A673 (cell line): Measurements from ENCODE around the gene MICOS13.

ENCODE experiments used
- EZH2 ChIP-seq: fragments of 200-600 bp; sonication (generic); IDR thresholded peaks from 2 replicates; pipeline ENCODE4 v1.6.1; 2017; ENCODE audit warnings: borderline replicate concordance, low read depth, mild to moderate bottlenecking, mixed read lengths, antibody characterized with exemption, low read length; ENCODE audit not compliant: poor library complexity, severe bottlenecking
- TF ChIP-seq, protein P1 (sequence below): fragments of 300-800, 200-600 bp; sonication (generic); conservative IDR thresholded peaks from 2 replicates; pipeline ENCODE4 v1.5.1; 2017; ENCODE audit warnings: low read depth, mild to moderate bottlenecking, antibody characterized with exemption, low read length, moderate library complexity, mixed read lengths

DNA sequence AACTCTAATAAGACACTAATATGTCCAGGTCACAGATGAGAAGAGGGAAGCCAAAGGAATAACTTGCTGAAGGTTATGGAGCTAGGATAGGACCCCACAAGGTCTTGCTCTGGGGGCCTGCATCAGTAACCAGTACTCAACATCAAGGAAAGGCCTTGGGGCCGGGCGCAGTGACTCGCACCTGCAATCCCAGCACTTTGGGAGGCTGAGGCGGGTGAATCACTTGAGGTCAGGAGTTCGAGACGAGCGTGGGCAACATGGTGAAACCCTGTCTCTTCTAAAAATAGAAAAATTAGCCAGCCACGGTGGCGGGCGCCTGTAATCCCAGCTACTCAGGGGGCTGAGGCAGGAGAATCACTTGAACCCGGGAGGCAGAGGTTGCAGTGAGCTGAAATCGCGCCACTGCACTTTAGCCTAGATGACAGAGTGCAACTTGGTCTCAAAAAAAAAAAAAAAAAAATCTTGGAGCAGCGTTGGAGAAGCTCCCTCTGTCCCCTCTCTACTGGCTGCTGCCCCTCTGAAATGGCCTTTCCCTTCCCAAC, 37.8 kb upstream of the MICOS13 start:
- TF ChIP-seq, protein P1, sequence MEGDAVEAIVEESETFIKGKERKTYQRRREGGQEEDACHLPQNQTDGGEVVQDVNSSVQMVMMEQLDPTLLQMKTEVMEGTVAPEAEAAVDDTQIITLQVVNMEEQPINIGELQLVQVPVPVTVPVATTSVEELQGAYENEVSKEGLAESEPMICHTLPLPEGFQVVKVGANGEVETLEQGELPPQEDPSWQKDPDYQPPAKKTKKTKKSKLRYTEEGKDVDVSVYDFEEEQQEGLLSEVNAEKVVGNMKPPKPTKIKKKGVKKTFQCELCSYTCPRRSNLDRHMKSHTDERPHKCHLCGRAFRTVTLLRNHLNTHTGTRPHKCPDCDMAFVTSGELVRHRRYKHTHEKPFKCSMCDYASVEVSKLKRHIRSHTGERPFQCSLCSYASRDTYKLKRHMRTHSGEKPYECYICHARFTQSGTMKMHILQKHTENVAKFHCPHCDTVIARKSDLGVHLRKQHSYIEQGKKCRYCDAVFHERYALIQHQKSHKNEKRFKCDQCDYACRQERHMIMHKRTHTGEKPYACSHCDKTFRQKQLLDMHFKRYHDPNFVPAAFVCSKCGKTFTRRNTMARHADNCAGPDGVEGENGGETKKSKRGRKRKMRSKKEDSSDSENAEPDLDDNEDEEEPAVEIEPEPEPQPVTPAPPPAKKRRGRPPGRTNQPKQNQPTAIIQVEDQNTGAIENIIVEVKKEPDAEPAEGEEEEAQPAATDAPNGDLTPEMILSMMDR = no peak
- TF ChIP-seq EZH2 = no peak
